ENCODE measurements around the gene SECTM1.

The SECTM1 gene

DNA sequence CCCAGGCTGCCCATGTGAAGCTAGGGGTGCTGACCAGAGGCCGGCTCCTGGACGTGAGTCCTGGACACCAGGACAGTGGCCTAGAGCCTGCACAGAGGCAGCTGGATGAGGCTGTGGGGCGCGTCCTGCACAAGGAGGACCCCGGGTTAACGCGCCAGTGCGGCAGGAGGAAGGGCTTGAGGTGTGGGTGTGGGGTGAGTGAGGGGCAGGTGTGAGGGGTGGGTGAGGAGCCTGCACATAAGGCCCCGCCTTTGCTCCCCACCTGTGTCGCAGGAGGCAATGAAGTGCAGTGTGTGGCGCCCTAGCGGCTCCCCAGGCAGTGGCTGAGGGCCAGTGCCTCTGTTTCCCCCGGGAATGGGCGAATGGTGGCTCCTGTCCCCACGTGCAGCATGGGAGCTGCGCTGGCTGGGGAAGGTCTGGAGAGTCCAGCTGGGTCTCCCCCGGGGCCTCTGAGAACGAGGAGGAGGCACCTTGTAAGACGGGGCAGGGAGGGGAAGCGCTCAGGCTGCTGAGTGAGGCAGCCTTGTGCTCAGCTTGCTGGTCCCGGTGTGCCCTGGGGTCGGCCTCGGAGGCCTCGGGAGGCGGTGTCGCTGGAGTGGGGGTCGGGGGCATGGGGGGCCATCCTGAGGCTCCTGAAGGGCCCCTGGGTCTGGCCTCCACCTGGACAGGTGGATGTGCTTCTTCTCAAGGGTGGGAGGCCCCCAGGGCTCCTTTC, 19.4 kb downstream of the SECTM1 start:
- no peak for DNase-seq

DNA sequence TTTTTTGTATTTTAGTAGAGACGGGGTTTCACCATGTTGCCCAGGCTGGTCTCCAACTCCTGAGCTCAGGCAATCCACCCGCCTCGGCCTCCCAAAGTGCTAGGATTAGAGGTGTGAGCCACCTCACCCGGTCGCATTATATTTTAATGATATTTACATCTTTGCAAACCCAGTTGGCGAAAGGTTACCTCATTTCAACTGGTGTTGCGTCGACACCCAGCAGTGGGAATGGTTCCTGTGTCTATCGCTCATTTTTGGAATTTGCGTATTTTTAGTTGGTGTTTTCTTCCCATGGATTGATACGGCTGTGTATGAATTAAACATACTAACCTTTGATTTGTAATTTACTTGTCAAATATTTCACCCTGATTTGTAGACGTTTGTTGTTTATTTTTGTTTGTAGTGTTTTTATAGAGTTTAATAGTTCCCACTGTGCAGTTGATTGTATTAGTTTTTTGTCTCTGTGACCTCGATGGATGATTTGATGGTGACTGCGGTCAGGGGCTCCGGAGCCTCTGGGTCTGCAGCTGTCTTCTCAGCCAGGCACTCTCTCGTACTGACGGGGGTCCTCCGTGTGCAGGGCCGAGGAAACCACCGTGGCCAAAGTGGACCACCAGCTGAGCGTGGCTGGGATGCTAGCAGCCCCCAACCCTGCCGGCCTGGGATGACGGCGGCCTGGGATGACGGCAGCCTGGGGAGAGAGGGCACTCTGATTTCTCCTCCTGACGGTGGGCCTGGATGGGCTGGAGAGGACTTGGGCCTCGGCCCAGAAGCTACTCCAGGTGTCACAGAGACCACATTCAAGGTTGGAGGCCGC, 20.2 kb downstream of the SECTM1 start:
- DNase-seq, result no peak

DNA sequence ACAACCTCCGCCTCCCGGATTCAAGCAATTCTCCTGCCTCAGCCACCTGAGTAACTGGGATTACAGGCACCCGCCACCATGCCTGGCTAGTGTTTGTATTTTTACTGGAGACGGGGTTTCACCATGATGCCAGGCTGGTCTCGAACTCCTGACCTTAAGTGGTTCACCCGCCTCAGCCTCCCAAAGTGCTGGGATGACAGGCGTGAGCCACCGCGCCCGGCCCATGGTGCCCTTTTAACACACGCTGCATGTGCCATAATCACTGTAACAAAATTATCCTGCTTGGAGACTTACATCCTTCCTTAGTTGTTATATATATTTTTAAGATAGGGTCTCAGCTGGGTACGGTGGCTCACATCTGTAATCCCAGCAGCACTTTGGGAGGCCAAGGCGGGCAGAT, 21.6 kb downstream of the SECTM1 start:
- DNase-seq, result no peak

DNA sequence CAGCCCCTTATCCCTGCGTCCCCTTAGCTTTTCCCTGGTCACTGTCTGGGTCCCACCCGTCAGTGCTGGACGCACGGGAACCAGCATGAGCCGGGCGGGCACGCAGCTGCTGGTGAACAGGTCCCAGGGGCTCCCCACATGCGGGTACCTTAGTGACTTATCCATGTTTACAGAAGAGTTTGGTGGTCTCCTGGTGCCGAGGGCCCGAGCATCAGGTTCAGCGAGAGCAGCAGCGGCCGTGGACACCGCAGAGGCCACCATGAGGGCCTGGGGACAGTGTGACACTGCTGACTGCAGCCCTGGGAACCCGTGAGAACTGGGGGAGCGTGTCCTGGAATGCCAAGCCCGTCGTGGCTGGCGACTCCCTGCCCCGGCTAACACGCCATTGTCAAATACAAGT, 22.7 kb downstream of the SECTM1 start:
- DNase-seq, result no peak

DNA sequence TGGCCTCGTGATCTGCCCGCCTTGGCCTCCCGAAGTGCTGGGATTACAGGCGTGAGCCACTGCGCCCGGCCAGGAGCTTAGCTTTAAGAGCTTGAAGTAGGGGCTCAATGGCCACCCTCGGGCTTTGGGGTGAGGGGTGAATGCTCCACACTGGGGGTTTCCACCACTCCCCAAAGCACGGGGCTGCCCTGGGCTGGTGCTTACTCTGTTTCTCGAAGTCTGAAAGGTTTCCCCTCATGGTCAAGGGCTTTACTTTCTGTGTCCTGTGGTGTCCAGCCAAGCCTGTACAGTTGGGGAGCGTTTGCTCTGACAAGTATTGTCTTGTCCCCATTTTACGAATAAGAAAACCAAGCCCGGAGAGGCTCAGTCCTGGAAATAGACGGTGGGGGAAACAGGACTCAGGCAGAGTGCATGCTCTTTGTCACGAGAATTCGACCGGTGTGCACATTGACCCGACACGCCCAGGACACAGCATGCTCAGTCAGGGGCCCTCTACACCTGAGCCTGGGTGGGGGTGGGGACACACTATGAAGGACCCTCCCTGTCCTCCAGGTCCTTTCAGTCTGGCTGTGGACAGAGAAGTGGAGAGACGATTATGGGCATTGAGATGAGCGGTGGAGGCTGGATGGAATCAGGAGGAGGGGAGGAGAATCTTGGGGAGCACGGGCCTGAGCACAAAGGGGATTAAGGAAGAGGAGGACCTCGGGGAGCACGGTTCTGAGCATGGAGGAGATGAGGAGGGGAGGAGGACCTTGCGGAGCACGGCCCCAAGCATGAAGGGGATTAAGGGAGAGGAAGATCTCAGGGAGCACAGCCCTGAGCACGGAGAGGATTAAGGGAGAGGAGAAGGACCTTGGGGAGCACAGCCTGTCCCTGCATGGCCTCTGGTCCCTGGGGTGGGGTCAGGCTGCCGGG, 23.7 kb downstream of the SECTM1 start:
- DNase-seq, result no peak

DNA sequence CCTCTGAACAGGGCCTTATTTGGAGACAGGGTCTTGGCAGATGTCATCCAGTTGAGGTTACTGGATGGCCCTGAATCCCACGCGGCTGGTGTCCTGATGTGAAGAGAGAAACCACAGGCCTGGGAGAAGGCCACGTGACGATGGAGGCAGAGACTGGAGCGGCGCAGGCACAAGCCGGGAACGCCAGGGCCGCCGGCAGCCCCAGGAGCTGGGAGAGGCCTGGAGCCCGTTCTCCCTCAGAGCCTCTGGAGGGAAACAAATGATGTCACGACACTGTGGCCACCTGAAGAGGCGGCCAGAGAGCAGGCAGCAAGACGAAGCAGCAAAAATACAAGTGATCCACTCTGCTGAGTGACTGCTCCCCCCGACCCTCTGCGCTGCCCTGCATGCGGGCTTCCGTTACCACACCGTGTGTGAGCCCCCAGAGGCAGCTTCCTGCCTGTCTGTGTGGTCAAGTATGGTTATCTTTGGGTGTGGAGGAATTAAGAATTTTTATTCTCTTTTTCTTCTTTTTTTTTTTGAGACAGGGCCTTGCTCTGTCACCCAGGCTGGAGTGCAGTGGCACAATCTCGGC, 27.8 kb downstream of the SECTM1 start:
- DNase-seq, result no peak

DNA sequence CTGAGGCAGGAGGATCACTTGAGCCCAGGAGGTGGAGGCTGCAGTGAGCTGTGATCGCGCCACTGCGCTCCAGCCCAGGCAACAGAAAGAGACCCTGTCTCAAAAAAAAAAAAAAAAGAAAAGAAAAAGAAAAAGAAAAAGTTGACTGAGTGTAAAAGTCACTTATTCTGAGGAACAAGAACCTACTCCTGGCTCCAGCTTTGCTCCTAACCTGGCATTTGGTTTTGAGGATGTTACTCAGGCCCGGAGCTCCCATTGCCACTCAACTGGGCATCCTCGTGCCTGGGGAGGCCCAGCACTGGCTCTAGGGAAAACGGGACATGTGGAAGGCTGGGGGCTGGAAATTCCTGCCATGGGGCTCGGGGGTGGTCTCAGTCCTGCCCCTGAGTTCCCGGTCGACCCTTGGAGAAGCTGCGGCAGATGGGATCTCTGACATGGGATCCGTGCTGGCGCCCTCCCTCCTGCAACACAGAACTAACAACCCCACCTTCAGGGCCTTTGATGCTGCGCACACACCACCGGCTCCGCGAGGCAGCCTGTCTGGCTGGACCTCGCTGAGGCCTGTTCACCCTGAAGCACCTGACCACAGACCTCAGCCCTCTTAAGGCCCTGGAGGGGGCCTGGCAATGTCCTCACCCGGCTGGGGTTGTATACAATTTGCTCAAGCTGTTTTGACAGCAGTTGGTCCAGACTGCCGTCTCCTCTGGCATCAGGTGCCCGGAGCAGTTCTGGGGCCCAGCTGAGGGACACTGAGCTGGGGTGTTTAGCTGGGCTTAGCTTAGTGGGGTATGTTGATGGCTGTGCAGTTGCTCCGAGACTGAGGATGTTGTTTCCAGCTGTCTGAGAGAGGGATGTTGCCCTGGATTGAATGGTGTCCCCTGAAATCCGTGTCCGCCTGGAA, 28.5 kb downstream of the SECTM1 start:
- no peak for DNase-seq

DNA sequence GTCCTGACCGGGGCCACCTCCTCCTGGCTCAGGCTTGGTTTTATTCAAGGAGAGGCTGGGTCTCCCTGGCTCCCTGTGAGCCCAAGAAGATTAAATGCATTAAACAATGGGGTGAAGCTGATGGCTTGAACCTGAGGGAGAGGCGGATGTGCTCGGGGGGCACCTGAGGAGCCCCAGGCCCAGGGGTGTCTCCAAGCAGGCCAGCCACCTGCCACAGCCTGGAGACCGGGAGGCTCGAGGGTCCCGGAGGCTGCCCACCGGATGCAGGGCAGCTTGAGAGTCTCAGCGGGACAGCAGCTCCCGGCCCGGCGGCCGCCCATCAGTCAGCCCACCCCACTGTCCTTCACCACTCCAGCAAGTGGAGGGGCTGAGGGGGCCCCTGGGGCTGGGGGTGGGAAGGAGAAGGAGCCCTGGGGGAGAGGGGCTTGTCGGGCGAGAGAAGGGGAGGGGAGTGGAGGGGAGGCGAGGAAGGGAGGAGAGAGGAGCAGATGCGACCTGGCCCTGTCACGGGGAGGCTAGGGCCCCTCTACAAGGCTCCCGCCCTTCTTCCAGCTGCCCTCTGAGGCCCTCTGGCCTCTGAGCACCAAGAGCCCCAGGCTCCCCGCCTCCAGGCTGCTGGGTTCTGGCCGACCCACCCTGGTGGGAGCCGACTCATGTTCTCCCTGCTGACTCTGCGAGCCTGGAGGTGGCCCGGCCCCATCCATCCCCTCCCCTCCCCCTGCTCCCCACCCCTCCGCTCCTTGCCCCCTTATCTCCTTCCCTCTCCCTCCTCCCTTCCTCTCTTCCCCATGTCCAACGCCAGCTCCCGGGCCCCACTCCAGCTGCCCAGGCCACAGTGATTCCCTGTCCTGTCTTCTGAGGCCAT, 29.4 kb downstream of the SECTM1 start:
- no peak for DNase-seq

DNA sequence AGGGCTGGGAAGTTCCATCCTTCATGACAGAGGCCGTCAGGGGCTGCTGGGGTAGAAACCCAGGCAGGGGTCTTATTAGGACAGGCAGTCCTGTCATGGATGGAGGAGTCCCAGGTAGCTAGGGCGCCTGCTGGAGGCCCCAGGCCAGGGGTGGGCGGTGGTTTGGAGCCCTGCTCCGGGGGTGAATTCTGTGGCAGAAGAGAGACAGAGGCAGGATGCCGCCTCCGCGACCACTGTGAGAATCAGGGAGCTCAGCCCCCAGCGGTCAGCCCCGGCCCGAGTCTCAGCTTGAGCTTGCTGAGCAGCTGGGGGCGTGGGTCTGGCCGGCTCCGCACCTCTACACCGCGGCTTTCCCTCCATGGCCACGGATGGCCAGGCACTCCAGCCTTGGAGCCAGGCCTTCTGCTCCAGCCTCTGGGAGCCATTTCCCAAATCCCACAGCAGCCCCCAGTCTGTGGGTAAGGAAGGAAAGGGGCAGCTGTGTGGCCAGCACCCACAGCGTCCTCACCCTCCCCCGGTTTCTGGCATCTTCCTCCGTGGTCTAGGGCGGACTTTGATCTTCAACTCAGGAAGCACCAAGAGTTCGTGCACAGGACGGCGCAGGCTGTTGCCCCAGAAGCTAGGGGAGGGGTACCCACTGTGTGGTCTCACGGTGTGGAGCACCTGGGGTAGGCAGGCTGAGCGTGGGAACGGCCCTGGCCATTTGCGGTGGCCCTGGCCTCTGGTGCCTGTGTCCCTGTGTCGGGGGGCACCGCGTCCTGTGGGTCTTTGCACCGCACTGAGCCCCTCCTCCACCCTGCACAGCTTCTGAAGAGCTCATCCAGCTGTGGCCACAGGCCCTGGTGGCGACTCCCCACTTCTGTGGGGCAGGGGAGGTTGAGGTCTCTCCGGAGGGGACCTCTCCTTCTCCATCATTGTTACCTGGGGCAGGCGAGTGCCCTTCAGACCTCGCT, 30.3 kb downstream of the SECTM1 start:
- peak in 1 of 2 donors; percentile 30 for DNase-seq

DNA sequence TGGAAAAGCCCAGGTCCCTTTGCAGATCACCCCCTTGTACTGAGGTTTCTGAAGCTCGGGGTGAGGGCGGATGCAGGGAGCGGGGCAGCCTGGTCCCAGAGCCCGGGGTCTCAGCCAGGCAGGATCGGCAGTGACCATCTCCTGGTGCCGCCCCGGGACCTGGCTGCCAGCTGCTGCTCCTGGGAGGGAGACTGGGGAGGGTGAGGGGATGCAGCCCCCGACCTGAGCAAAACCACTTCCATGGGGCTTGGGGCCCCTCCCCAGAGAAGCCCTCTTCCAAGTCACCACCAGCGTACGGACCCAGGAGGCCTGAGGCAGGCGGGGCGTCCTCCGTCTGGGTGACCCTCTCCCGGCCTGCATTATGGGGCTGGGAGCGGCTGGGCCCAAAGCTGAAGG, 31.0 kb downstream of the SECTM1 start:
- DNase-seq, result peak in 1 of 2 donors; percentile 15

DNA sequence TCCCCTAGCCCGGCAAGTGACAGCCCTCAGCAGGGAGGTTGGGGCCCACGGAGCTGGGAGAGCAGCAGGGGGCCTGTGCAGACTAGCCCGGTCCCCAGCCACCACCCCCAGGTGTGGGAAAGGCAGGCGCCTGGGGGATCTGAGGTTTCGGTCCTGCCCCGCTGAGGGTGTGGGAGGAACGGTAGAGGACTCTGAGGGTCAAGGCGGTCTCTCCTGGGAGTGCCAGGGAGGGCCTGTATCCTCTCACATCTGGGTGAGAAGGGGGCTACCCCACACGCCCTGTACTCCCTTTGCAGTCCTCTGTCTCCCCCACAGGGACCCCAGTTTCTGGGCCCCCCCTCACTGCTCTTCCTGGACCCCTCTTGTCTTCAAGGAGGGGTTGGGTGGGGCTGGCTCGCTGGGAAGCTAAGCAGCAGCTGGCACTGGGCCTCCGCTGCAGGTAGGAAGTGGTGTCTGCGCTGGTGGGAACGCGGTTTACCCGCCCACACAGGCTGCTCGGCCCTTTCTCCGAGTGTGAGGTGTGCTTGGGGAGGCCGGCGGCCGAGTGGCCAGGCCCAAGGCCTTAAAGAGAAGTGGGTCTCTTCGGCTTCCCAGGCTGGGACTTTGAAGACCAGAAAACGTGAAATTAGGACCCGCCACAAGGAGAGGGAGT, 31.5 kb downstream of the SECTM1 start:
- peak; percentile 58 to 65 for DNase-seq

DNA sequence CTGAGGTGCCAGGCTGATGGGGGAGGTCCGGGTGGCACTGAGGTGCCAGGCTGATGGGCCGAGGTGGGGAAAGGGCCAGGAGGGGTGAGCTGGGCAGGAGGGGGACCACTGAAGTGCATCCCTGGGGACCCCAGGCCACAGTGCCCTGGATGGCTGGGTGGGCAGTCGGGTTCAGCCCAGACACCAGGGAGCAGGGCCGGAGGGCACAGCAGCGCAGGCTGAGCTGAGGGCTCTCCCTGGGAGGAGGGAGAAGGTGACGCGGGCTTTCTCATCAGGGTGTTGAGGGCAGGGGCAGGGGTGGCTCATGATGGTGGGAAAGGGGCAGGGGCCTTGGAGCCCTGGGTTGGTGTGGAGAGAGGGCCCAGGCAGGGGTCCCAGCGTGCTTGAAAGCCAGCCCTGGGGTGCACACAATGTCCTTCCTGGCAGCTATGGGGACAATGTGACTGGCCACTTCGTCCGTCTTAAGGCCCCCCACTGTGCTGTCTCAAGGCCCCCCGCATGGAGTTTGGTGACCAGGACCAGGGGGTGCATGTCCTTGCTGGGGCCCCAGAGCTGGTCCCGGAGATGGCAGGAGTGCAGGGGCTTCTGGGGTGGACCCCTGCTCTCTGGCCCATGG, 32.2 kb downstream of the SECTM1 start:
- peak in 1 of 2 donors; percentile 9 for DNase-seq

DNA sequence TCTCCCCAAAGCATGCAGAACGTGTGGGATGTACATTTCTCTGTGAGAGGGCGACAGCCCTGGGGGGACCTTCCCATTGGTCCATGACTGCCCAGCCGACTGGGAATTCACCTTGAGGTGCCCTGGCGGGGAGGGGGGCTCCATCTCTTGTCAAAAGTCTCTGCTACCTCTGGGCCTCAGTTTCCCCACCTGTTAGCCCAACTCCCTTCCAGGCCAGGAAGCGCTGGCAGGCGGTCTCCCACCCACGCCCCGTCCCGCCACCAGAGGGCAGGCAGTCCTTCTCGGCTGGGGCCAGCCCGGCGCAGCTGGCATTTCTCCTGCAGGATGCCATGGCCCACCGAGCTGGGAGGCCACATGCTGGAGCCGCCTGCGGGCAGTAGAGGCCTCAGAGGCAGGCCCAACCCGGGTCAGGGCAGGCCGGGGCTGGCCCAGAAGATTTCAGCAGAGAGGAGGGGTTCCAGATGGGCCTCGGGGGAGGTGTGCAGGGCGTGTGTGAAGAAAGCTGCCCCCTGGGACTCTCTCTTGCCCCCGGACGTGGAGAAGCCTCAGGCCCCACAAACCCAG, 32.8 kb downstream of the SECTM1 start:
- DNase-seq, result peak; percentile 69 to 72

DNA sequence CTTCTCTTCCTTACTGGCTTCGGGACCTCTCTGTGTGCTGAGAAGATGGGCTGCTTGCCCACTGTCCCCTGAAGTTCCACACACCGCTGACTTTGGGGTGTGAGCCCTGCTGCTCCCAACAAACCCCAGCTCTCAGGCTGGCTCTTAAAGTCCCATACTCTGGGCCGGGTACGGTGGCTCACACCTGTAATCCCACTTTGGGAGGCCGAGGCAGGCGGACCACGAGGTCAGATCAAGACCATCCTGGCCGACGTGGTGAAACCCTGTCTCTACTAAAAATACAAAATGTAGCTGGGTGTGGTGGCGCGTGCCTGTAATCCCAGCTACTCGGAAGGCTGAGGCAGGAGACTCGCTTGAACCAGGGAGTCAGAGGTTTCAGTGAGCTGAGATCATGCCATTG, 33.3 kb downstream of the SECTM1 start:
- no peak for DNase-seq

DNA sequence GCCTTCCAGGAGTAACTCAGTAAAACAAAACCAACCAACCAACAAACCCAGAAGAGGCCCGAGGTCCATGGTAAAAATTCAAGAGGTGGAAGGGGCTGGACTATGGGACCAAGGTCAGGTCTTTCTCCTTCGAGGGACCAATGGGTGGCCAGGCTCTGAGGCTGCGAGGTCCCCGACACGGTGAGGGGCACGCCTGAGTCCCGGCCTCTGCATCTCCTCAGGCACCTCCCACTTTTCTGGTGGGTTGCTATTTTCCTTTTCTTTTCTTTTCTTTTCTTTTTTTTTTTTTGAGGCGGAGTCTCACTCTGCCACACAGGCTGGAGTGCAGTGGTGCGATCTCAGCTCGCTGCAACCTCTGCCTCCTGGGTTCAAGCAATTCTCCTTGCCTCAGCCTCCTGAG, 34.1 kb downstream of the SECTM1 start:
- peak; percentile 39 to 40 for DNase-seq

DNA sequence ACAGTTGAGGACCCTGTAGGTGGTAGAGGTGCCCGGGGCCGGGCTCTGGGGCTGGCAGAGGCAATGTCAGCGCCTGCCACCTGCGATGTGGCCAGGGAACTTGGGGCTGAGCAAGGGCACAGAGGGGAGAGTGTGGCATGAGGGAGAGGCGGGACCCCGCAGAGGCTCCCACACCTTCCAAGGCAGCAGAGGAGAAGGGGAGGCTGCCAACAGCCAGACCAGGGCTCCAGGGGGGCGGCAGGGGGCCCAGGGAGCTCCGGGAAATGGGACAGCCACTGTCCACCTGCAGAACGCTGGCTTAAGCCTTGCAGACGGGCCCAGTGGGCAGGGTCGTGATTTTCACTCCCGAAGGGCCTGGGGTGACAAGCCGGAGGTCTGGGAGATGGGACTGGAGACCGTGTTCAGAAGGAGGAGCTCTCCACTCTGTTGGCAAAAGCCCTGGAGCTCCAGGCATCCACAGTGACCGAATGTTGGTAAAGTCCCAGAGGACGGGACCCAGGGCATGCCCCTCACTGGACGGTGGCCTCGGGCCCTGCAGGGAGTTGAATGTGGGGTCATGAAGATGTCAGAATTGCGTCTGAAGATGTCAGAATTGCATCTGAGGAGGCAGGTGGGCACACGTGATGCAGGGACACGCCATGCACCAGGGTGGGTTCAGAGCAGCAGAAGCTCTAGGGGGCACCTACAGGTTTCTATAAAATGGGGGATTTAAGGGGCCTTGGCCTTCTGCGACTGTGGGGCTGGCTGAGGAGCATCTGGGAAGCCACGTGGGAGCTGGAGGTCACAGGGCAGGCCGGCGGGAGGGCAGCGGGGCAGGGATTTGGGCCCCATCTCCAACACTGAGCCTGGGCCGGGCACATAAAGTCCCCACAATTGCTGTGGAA, 34.8 kb downstream of the SECTM1 start:
- DNase-seq, result peak in 1 of 2 donors; percentile 5
